KOPT-K1 (cell line): Measurements from ENCODE around the gene AMACR.
"Not testable (repeated sequence)": the region's sequence is repeated elsewhere in the genome, so short reads cannot be mapped to it uniquely, and the experiment has no call there.

Source experiments
- H3K27ac ChIP-seq: fragments of 200-600 bp; sonication (generic); 2 replicates; pipeline ENCODE4 v1.5.1; 2016; ENCODE audit warnings: antibody characterized with exemption, mild to moderate bottlenecking, low read depth, low read length; ENCODE audit not compliant: poor library complexity, severe bottlenecking
- H3K36me3 ChIP-seq: fragments of 200-600 bp; sonication (generic); 2 replicates; pipeline ENCODE4 v1.5.1; 2017; ENCODE audit warnings: antibody characterized with exemption, mild to moderate bottlenecking, low read length, moderate library complexity; ENCODE audit not compliant: insufficient read depth
- H3K9me3 ChIP-seq: fragments of 200-600 bp; sonication (generic); 2 replicates; pipeline ENCODE4 v1.5.1; 2017; ENCODE audit warnings: antibody characterized with exemption, low read length, mild to moderate bottlenecking; ENCODE audit not compliant: insufficient read depth, poor library complexity, severe bottlenecking

The AMACR gene

GRCh38 chr5:33976307-33976706 lies 31.5 kb downstream of the AMACR start:
- H3K9me3 ChIP-seq: no peaks in the 10 kb centered on the region
- H3K27ac ChIP-seq: no peak overlapping the region
- H3K36me3 ChIP-seq: no peaks in the 10 kb centered on the region

- H3K9me3 ChIP-seq: no peaks in the 10 kb centered on the region
- H3K36me3 ChIP-seq: no peaks in the 10 kb centered on the region
- no peak overlapping the region for H3K27ac ChIP-seq
These were observed 32.0 kb downstream of the AMACR start for GRCh38 chr5:33975852-33976251.

- Histone ChIP-seq H3K27ac (peak overlapping the region; percentile 5), H3K36me3 (no peaks in the 10 kb centered on the region), H3K9me3 (no peaks in the 10 kb centered on the region)
These were observed 34.6 kb downstream of the AMACR start for GRCh38 chr5:33973271-33973670.

- Histone ChIP-seq H3K27ac (no peak overlapping the region), H3K9me3 (no peaks in the 10 kb centered on the region)
These were observed 38.0 kb downstream of the AMACR start for GRCh38 chr5:33969572-33970452.

GRCh38 chr5:33968211-33969005 lies 39.4 kb downstream of the AMACR start:
- H3K36me3 ChIP-seq: no peaks in the 10 kb centered on the region
- no peaks in the 10 kb centered on the region for H3K9me3 ChIP-seq
- no peak overlapping the region for H3K27ac ChIP-seq

More at GRCh38 chr5:33969572-33970452, 38.0 kb downstream of the AMACR start:
- no peaks in the 10 kb centered on the region for H3K36me3 ChIP-seq

GRCh38 chr5:33966805-33967204 lies 41.0 kb downstream of the AMACR start:
- Histone ChIP-seq H3K27ac (no peak overlapping the region), H3K9me3 (no peaks in the 10 kb centered on the region)

GRCh38 chr5:33964132-33964700 lies 43.6 kb downstream of the AMACR start:
- no peaks in the 10 kb centered on the region for H3K9me3 ChIP-seq
- H3K36me3 ChIP-seq: no peaks in the 10 kb centered on the region
- H3K27ac ChIP-seq: no peak overlapping the region

More at GRCh38 chr5:33966805-33967204, 41.0 kb downstream of the AMACR start:
- no peaks in the 10 kb centered on the region for H3K36me3 ChIP-seq

GRCh38 chr5:33958176-33958575 lies 49.7 kb downstream of the AMACR start:
- no peak overlapping the region for H3K27ac ChIP-seq
- H3K36me3 ChIP-seq: no peaks in the 10 kb centered on the region

GRCh38 chr5:33957577-33958150 lies 50.2 kb downstream of the AMACR start:
- Histone ChIP-seq H3K9me3 (peaks cover 4% of the 10 kb centered on the region), H3K36me3 (no peaks in the 10 kb centered on the region), H3K27ac (no peak overlapping the region)

More at GRCh38 chr5:33958176-33958575, 49.7 kb downstream of the AMACR start:
- peaks cover 4% of the 10 kb centered on the region for H3K9me3 ChIP-seq

GRCh38 chr5:33952175-33952574 lies 55.7 kb downstream of the AMACR start:
- not testable (repeated sequence) for H3K9me3 ChIP-seq, H3K27ac ChIP-seq, H3K36me3 ChIP-seq

GRCh38 chr5:33944543-33945132 lies 63.2 kb downstream of the AMACR start:
- no peaks in the 10 kb centered on the region for H3K9me3 ChIP-seq
- H3K36me3 ChIP-seq: no peaks in the 10 kb centered on the region
- no peak overlapping the region for H3K27ac ChIP-seq

- Histone ChIP-seq H3K27ac (no peak overlapping the region), H3K9me3 (no peaks in the 10 kb centered on the region), H3K36me3 (no peaks in the 10 kb centered on the region)
These were observed 66.8 kb downstream of the AMACR start for GRCh38 chr5:33941090-33941489.

GRCh38 chr5:33939556-33940262 lies 68.1 kb downstream of the AMACR start:
- Histone ChIP-seq H3K36me3 (no peaks in the 10 kb centered on the region), H3K27ac (no peak overlapping the region)

GRCh38 chr5:33938881-33939280 lies 69.0 kb downstream of the AMACR start:
- no peaks in the 10 kb centered on the region for H3K9me3 ChIP-seq
- no peak overlapping the region for H3K27ac ChIP-seq
- H3K36me3 ChIP-seq: no peaks in the 10 kb centered on the region

More at GRCh38 chr5:33939556-33940262, 68.1 kb downstream of the AMACR start:
- no peaks in the 10 kb centered on the region for H3K9me3 ChIP-seq
